ENCODE results near the gene SELENOP. TPM values are rescaled to one million over a fixed set of nuclear protein-coding genes. Genes with fewer than 3 reads are reported as not detected.

SELENOP gene
- total and polyA plus RNA-seq, 2 of the 13 experiments (the other 11 are each of a cell fraction or from before 2014, with no cell fraction given): 1,895 to 2,083 TPM

DNA sequence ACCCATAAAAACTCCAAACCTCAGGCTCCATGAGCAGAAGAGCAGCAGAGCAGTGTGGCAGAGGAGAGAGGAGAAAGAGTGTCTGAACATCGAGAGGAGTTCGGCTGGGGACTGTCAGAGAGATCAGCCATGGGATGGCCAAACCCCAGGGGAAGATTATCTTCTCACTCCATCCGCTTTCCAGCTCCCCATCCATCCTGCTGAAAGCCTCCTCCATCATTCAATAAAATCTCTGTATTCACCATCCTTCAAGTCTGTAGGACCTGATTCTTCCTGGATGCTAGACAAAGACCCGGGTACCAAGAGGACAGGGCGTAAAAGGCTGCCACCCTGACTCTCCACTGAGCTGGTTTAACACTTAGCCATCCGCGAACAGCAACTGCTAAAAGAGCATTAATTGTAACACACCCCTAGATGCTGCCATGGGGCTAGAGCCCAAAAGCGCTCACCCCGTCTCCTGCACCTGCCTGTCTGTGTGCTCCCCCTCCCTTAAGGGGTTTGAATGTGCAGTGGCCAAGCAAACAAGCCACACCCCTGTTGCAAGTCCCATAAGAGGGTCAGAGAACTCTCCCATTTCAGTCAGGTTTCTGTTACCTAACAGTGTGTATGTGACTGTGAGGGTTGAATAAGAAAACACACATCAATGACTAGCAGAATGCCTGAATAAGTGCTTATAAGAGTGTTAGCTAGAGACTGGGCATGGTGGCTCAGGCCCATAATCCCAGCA lies 13.9 kb upstream of the SELENOP start (continued):
- TF ChIP-seq, protein P1, sequence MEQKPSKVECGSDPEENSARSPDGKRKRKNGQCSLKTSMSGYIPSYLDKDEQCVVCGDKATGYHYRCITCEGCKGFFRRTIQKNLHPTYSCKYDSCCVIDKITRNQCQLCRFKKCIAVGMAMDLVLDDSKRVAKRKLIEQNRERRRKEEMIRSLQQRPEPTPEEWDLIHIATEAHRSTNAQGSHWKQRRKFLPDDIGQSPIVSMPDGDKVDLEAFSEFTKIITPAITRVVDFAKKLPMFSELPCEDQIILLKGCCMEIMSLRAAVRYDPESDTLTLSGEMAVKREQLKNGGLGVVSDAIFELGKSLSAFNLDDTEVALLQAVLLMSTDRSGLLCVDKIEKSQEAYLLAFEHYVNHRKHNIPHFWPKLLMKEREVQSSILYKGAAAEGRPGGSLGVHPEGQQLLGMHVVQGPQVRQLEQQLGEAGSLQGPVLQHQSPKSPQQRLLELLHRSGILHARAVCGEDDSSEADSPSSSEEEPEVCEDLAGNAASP (CRISPR knock-in tag; IDR thresholded peaks at IDR 0.05; ENCODE audit: borderline replicate concordance): no peak
- no peak for TF ChIP-seq GTF3A (CRISPR knock-in tag; conservative IDR thresholded peaks at IDR 0.05)
- TF ChIP-seq, protein P2, sequence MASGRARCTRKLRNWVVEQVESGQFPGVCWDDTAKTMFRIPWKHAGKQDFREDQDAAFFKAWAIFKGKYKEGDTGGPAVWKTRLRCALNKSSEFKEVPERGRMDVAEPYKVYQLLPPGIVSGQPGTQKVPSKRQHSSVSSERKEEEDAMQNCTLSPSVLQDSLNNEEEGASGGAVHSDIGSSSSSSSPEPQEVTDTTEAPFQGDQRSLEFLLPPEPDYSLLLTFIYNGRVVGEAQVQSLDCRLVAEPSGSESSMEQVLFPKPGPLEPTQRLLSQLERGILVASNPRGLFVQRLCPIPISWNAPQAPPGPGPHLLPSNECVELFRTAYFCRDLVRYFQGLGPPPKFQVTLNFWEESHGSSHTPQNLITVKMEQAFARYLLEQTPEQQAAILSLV (CRISPR knock-in tag; IDR thresholded peaks at IDR 0.05; ENCODE audit: borderline replicate concordance): no peak
- no peak for TF ChIP-seq MBD4 (IDR thresholded peaks at IDR 0.05; ENCODE audit: borderline replicate concordance, low read length)
- TF ChIP-seq, protein P3, sequence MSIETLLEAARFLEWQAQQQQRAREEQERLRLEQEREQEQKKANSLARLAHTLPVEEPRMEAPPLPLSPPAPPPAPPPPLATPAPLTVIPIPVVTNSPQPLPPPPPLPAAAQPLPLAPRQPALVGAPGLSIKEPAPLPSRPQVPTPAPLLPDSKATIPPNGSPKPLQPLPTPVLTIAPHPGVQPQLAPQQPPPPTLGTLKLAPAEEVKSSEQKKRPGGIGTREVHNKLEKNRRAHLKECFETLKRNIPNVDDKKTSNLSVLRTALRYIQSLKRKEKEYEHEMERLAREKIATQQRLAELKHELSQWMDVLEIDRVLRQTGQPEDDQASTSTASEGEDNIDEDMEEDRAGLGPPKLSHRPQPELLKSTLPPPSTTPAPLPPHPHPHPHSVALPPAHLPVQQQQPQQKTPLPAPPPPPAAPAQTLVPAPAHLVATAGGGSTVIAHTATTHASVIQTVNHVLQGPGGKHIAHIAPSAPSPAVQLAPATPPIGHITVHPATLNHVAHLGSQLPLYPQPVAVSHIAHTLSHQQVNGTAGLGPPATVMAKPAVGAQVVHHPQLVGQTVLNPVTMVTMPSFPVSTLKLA (IDR thresholded peaks at IDR 0.05): no peak
- TF ChIP-seq SRSF4 (IDR thresholded peaks at IDR 0.05; ENCODE audit: low read depth, low read length, poor library complexity, severe bottlenecking): no peak
- TF ChIP-seq, protein P4, sequence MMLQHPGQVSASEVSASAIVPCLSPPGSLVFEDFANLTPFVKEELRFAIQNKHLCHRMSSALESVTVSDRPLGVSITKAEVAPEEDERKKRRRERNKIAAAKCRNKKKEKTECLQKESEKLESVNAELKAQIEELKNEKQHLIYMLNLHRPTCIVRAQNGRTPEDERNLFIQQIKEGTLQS (CRISPR knock-in tag; IDR thresholded peaks at IDR 0.05): no peak
- TF ChIP-seq ZNF660 (CRISPR knock-in tag; IDR thresholded peaks at IDR 0.05; ENCODE audit: borderline replicate concordance, low read depth): no peak
- no peak for TF ChIP-seq JARID2 (CRISPR knock-in tag; IDR thresholded peaks at IDR 0.05; ENCODE audit: insufficient replicate concordance)
- no peak for TF ChIP-seq SAFB2 (CRISPR knock-in tag; IDR thresholded peaks at IDR 0.05; ENCODE audit: borderline replicate concordance, low read depth)
- no peak for TF ChIP-seq ZNF34 (CRISPR knock-in tag; IDR thresholded peaks at IDR 0.05; ENCODE audit: borderline replicate concordance)
- TF ChIP-seq, protein P5, sequence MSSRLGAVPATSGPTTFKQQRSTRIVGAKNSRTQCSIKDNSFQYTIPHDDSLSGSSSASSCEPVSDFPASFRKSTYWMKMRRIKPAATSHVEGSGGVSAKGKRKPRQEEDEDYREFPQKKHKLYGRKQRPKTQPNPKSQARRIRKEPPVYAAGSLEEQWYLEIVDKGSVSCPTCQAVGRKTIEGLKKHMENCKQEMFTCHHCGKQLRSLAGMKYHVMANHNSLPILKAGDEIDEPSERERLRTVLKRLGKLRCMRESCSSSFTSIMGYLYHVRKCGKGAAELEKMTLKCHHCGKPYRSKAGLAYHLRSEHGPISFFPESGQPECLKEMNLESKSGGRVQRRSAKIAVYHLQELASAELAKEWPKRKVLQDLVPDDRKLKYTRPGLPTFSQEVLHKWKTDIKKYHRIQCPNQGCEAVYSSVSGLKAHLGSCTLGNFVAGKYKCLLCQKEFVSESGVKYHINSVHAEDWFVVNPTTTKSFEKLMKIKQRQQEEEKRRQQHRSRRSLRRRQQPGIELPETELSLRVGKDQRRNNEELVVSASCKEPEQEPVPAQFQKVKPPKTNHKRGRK (CRISPR knock-in tag; IDR thresholded peaks at IDR 0.05): no peak
- TF ChIP-seq ZNF761 (CRISPR knock-in tag; conservative IDR thresholded peaks at IDR 0.05): no peak
- TF ChIP-seq, protein P6, sequence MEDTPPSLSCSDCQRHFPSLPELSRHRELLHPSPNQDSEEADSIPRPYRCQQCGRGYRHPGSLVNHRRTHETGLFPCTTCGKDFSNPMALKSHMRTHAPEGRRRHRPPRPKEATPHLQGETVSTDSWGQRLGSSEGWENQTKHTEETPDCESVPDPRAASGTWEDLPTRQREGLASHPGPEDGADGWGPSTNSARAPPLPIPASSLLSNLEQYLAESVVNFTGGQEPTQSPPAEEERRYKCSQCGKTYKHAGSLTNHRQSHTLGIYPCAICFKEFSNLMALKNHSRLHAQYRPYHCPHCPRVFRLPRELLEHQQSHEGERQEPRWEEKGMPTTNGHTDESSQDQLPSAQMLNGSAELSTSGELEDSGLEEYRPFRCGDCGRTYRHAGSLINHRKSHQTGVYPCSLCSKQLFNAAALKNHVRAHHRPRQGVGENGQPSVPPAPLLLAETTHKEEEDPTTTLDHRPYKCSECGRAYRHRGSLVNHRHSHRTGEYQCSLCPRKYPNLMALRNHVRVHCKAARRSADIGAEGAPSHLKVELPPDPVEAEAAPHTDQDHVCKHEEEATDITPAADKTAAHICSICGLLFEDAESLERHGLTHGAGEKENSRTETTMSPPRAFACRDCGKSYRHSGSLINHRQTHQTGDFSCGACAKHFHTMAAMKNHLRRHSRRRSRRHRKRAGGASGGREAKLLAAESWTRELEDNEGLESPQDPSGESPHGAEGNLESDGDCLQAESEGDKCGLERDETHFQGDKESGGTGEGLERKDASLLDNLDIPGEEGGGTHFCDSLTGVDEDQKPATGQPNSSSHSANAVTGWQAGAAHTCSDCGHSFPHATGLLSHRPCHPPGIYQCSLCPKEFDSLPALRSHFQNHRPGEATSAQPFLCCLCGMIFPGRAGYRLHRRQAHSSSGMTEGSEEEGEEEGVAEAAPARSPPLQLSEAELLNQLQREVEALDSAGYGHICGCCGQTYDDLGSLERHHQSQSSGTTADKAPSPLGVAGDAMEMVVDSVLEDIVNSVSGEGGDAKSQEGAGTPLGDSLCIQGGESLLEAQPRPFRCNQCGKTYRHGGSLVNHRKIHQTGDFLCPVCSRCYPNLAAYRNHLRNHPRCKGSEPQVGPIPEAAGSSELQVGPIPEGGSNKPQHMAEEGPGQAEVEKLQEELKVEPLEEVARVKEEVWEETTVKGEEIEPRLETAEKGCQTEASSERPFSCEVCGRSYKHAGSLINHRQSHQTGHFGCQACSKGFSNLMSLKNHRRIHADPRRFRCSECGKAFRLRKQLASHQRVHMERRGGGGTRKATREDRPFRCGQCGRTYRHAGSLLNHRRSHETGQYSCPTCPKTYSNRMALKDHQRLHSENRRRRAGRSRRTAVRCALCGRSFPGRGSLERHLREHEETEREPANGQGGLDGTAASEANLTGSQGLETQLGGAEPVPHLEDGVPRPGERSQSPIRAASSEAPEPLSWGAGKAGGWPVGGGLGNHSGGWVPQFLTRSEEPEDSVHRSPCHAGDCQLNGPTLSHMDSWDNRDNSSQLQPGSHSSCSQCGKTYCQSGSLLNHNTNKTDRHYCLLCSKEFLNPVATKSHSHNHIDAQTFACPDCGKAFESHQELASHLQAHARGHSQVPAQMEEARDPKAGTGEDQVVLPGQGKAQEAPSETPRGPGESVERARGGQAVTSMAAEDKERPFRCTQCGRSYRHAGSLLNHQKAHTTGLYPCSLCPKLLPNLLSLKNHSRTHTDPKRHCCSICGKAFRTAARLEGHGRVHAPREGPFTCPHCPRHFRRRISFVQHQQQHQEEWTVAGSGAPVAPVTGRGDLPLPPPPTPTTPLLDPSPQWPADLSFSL (CRISPR knock-in tag; IDR thresholded peaks at IDR 0.05): peak; percentile 60; the same call in 1 of the 2 replicates
- TF ChIP-seq ZNF746 (CRISPR knock-in tag; IDR thresholded peaks at IDR 0.05): no peak
